GM13977 (cell line): ENCODE results near the gene OSBPL9.
"Not testable (repeated sequence)": the region's sequence is repeated elsewhere in the genome, so short reads cannot be mapped to it uniquely, and the experiment has no call there.

Source experiments
- DNase-seq: peaks from one replicate; pipeline ENCODE4 v3.0.0; 2012; ENCODE audit warnings: low spot score
- in situ Hi-C: fragments of 300-500 bp; cut with MboI; formaldehyde crosslinking; loops from one replicate; pipeline ENCODE4 v1.12.0; 2022; ENCODE audit warnings: low sequenced_read_pairs, low pct_unique_long_range_greater_than_20kb, mixed read lengths, inconsistent platforms; ENCODE audit not compliant: unreplicated experiment
- TF ChIP-seq, protein P1 (sequence below): IDR thresholded peaks from 2 replicates; pipeline ENCODE4 v1.5.1; 2012; ENCODE audit warnings: mild to moderate bottlenecking, control low read depth; ENCODE audit not compliant: insufficient read depth; ENCODE audit errors: extremely low read depth, missing control alignments

OSBPL9 gene

DNA sequence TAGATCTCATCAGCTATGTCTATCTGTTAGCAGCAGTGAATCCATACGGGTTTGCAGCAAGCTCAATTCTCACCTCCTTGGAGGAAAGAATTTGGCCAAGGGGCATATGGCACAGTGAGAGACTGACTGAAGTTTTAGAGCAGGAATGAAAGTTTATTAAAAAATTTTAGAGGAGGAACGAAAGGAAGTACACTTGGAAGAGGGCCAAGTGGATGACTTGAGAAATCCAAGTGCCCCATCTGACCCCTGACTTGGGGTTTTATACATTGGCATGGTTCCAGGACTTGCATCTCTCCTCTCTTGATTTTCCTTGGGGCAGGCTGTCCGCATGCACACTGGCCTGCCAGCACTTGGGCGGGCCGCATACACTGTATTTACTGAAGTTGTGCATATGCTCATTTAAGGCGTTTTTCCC, 9.2 kb upstream of the OSBPL9 start:
- no peak for DNase-seq
- in situ Hi-C loops: no loop called here
- TF ChIP-seq, protein P1, sequence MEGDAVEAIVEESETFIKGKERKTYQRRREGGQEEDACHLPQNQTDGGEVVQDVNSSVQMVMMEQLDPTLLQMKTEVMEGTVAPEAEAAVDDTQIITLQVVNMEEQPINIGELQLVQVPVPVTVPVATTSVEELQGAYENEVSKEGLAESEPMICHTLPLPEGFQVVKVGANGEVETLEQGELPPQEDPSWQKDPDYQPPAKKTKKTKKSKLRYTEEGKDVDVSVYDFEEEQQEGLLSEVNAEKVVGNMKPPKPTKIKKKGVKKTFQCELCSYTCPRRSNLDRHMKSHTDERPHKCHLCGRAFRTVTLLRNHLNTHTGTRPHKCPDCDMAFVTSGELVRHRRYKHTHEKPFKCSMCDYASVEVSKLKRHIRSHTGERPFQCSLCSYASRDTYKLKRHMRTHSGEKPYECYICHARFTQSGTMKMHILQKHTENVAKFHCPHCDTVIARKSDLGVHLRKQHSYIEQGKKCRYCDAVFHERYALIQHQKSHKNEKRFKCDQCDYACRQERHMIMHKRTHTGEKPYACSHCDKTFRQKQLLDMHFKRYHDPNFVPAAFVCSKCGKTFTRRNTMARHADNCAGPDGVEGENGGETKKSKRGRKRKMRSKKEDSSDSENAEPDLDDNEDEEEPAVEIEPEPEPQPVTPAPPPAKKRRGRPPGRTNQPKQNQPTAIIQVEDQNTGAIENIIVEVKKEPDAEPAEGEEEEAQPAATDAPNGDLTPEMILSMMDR: no peak

DNA sequence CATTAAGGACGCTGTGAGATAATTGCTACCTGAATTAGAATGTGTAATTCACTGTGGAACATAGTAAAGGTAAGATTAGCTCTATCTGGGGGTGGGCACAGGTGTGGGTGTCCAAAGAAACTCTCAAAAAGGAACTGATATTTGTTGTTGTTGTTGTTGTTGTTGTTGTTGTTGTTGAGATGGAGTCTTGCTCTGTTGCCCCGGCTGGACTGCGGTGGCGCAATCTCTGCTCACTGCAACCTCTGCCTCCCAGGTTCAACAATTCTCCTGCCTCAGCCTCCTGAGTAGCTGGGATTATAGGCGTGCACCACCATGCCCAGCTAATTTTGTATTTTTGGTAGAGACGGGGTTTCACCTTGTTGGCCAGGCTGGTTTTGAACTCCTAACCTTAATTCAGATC, 6.8 kb upstream of the OSBPL9 start:
- in situ Hi-C loops, DNase-seq: not testable (repeated sequence)

DNA sequence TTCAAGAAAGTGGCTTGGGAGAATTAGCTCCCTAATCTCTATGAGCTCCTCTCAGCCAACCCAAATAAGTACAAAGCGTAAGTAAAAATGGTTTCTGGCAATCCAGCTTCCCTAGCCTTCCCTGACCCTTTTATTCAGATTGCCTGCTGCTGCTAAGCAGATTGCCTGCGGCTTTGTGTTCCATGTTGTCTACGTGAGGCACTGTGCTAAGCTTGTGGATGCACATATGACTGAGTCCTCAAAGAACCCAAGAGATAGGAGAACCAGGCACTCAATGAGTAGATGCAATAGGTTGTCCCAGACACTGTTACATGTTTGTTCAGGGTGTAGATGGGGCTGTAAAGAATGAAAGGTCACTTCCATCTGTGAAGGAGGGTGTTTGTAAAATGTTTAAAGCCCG, 6.3 kb upstream of the OSBPL9 start:
- no peak for DNase-seq
- TF ChIP-seq, protein P1: no peak
- in situ Hi-C loops: no loop called here

DNA sequence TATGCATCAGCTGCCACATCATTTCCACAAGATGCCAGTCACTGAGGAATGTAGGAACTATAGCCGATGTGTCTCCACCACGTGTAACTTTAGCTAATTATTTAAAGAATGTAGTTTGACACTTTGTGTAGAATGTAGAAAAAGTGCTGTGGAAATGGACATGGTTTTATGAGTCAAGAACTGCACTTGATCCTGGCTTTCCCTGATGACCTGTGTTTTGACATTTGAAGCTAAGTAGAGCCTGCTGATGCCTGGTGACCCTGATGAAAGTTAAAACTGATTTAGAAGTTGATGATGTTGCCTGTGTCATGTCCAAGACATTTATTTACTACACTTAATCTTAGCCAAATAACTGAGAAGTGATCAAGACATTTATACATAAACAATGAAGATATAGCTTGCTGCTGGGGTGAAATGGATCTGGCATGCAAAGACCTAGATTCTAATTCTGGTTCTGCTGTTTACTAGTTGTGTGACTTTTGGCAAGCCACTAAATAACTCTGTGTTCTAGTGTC, 4.4 kb upstream of the OSBPL9 start:
- DNase-seq: no peak
- in situ Hi-C loops: no loop called here
- TF ChIP-seq, protein P1: no peak

DNA sequence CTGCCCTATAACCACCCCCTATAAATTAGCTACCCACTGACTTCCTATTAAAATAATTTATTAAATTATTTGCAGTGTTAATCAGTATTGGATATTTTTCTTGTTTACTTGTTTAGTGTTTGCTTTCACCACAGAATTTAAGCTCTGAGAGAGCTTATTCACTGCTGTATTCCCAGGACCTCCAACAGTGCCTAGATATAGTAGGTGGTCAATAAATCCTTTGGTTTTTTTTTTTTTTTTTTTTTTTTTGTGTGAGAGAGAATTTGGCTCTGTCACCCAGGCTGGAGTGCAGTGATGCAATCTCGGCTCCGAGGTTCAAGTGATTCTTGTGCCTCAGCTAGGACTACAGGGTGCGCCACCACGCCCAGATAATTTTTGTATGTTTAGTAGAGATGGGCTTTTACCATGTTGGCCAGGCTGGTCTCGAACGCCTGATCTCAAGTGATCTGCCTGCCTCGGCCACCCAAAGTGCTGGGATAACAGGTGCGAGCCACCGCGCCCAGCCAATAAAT, 1.1 kb upstream of the OSBPL9 start:
- DNase-seq: no peak
- TF ChIP-seq, protein P1: no peak
- in situ Hi-C loops: no loop called here

DNA sequence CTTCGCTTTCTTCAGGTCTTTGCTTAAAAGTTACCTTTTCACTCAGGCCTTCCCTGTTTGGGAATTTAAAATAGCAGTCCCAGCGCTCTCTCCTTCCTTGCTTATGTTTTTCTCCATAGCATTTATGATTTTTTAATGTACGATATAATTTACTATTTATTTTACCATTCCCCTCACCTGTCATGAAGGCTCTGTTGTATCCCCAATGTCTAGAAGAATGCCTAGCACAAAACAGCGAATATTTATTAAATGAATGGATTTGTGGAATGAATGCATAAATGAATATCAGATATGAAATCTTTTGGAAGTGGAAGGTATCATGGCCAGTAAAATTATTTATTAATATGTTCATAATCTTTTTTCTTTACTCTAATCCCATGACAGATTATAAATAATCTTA, 402 bp upstream of the OSBPL9 start:
- DNase-seq: no peak
- TF ChIP-seq, protein P1: no peak
- in situ Hi-C loops: no loop called here

DNA sequence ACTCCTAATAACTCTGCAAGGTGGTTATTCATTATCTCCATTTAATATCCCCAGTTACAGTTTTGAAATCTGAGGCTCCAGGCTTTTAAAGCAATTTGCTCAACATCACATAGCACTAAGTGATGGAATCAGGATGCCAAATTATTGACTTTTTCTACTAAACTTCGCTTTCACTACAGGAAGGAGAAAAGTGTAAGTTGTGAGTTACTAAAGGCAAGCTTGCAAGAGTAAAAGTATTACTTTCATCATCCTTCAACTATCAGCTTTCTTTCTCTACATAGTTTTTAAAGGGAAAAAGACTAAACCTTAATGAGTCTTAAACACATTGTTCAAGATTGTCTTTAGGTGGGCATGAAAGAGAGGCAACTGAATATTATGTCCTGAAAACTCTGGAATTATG, 1.8 kb downstream of the OSBPL9 start:
- TF ChIP-seq, protein P1: no peak
- in situ Hi-C loops: no loop called here
- no peak for DNase-seq
